Mesodermal cell (in vitro differentiated cells): Measurements from ENCODE around the gene CLDN7.

Experiments used
- H3K27ac ChIP-seq: 2 replicates; pipeline ENCODE4 v1.7.0; 2013; ENCODE audit warnings: mild to moderate bottlenecking, low read depth, low read length, moderate library complexity; ENCODE audit not compliant: severe bottlenecking
- H3K36me3 ChIP-seq: 2 replicates; pipeline ENCODE4 v1.7.1; 2013; ENCODE audit warnings: mild to moderate bottlenecking, low read length, moderate library complexity; ENCODE audit not compliant: control insufficient read depth, insufficient read depth
- H3K4me1 ChIP-seq: one replicate; pipeline ENCODE4 v1.7.1; 2013; ENCODE audit warnings: mild to moderate bottlenecking, low read length; ENCODE audit not compliant: insufficient read depth, control insufficient read depth, poor library complexity, severe bottlenecking
- H3K4me3 ChIP-seq: 2 replicates; pipeline ENCODE4 v1.7.0; 2013; ENCODE audit warnings: low read length, control low read depth, mild to moderate bottlenecking; ENCODE audit not compliant: insufficient read depth, poor library complexity, severe bottlenecking; ENCODE audit errors: extremely low read depth
- H3K9me3 ChIP-seq: 2 replicates; pipeline ENCODE4 v1.7.1; 2013; ENCODE audit warnings: mild to moderate bottlenecking, low read length, moderate library complexity; ENCODE audit not compliant: control insufficient read depth
- WGBS, 2 experiments: methylation state at CpG; one replicate each; pipeline ENCODE4 v1.1.5; 2013; ENCODE audit warnings: missing lambda C conversion rate in 2 of 2; ENCODE audit not compliant: insufficient coverage in 2 of 2; 5-methylcytosine and 5-hydroxymethylcytosine counted together

CLDN7 gene

GRCh38 chr17:7262935-7263800 is 890 bp upstream of the CLDN7 start:
- Histone ChIP-seq H3K9me3 (no peaks in the 10 kb centered on the region), H3K4me1 (peaks cover 7% of the 10 kb centered on the region), H3K36me3 (peaks cover 20% of the 10 kb centered on the region), H3K27ac (no peak overlapping the region), H3K4me3 (peak overlapping the region; percentile 37)
- 20% methylated on average over 16 to 21 of the region's 26 CpGs for WGBS, 2 experiments

- H3K36me3 ChIP-seq: peaks cover 35% of the 10 kb centered on the region
- H3K27ac ChIP-seq: no peak overlapping the region
- H3K4me3 ChIP-seq: peak overlapping the region; percentile 37
- H3K9me3 ChIP-seq: no peaks in the 10 kb centered on the region
- 11 to 22% methylated on average over 54 to 55 of the region's 71 CpGs for WGBS, 2 experiments
- H3K4me1 ChIP-seq: peaks cover 7% of the 10 kb centered on the region
Observed at GRCh38 chr17:7261379-7262191, 693 bp downstream of the CLDN7 start.

- Histone ChIP-seq H3K36me3 (peaks cover 42% of the 10 kb centered on the region), H3K4me1 (peaks cover 7% of the 10 kb centered on the region), H3K27ac (no peak overlapping the region), H3K9me3 (no peaks in the 10 kb centered on the region), H3K4me3 (peak overlapping the region; percentile 37)
- 18 to 20% methylated on average over 43 to 44 of the region's 54 CpGs for WGBS, 2 experiments
Observed at GRCh38 chr17:7260651-7261378, 1.5 kb downstream of the CLDN7 start.

- Histone ChIP-seq H3K4me3 (no peak overlapping the region), H3K4me1 (peaks cover 7% of the 10 kb centered on the region), H3K27ac (no peak overlapping the region), H3K36me3 (peaks cover 49% of the 10 kb centered on the region), H3K9me3 (no peaks in the 10 kb centered on the region)
- 96 to 100% methylated on average over 1 to 2 of the region's 4 CpGs for WGBS, 2 experiments
Observed at GRCh38 chr17:7260151-7260550, 2.1 kb downstream of the CLDN7 start.

GRCh38 chr17:7259555-7259889 is 2.8 kb downstream of the CLDN7 start:
- 100% methylated on average over 2 of the region's 6 CpGs for WGBS, 2 experiments
- H3K9me3 ChIP-seq: no peaks in the 10 kb centered on the region
- H3K4me1 ChIP-seq: peaks cover 7% of the 10 kb centered on the region
- no peak overlapping the region for H3K4me3 ChIP-seq
- peaks cover 55% of the 10 kb centered on the region for H3K36me3 ChIP-seq
- no peak overlapping the region for H3K27ac ChIP-seq

GRCh38 chr17:7258731-7259554 is 3.3 kb downstream of the CLDN7 start:
- H3K9me3 ChIP-seq: no peaks in the 10 kb centered on the region
- 98 to 100% methylated on average over 7 of the region's 7 CpGs for WGBS, 2 experiments
- H3K36me3 ChIP-seq: peaks cover 61% of the 10 kb centered on the region
- H3K4me1 ChIP-seq: peaks cover 7% of the 10 kb centered on the region
- no peak overlapping the region for H3K27ac ChIP-seq
- H3K4me3 ChIP-seq: no peak overlapping the region

GRCh38 chr17:7256766-7257456 is 5.4 kb downstream of the CLDN7 start:
- no peak overlapping the region for H3K4me3 ChIP-seq
- no peaks in the 10 kb centered on the region for H3K9me3 ChIP-seq
- WGBS, 2 experiments: 95 to 100% methylated on average over 7 of the region's 8 CpGs
- H3K4me1 ChIP-seq: peaks cover 6% of the 10 kb centered on the region
- H3K27ac ChIP-seq: no peak overlapping the region
- H3K36me3 ChIP-seq: peaks cover 66% of the 10 kb centered on the region

GRCh38 chr17:7254511-7254910 is 7.8 kb downstream of the CLDN7 start:
- WGBS, 2 experiments: 95 to 97% methylated on average over 3 to 4 of the region's 4 CpGs
- H3K27ac ChIP-seq: no peak overlapping the region
- no peaks in the 10 kb centered on the region for H3K9me3 ChIP-seq
- no peak overlapping the region for H3K4me3 ChIP-seq
- H3K36me3 ChIP-seq: peaks cover 59% of the 10 kb centered on the region
- peaks cover 10% of the 10 kb centered on the region for H3K4me1 ChIP-seq

- peaks cover 49% of the 10 kb centered on the region for H3K36me3 ChIP-seq
- no peaks in the 10 kb centered on the region for H3K9me3 ChIP-seq
- peaks cover 18% of the 10 kb centered on the region for H3K4me1 ChIP-seq
- no peak overlapping the region for H3K27ac ChIP-seq
- WGBS, 2 experiments: 89 to 96% methylated on average over 5 of the region's 5 CpGs
- peak overlapping the region; percentile 86 for H3K4me3 ChIP-seq
Observed at GRCh38 chr17:7253082-7253481, 9.2 kb downstream of the CLDN7 start.
